CD14-positive monocyte (primary cell): ENCODE data around the gene PVR. TPM values are rescaled to one million over a fixed set of nuclear protein-coding genes. Genes with fewer than 3 reads are reported as not detected.
"Not testable (repeated sequence)": the region's sequence is repeated elsewhere in the genome, so short reads cannot be mapped to it uniquely, and the experiment has no call there.

Experiments used
- DNase-seq, 3 donors: peaks; one replicate each; pipeline ENCODE4 v3.0.0-alpha.2; 2011 to 2022
- H2AFZ ChIP-seq: 2 replicates; pipeline ENCODE4 v1.6.0; 2012; ENCODE audit warnings: mild to moderate bottlenecking, low read depth, low read length, inconsistent platforms; ENCODE audit not compliant: insufficient read depth, poor library complexity, severe bottlenecking
- H3K27ac ChIP-seq, 2 donors: 1 replicate in 1 of 2; 2 replicates in 1 of 2; pipeline ENCODE4 v1.5.1; 2012 to 2013; ENCODE audit warnings: low read length in 2 of 2, control low read depth in 1 of 2, inconsistent platforms in 1 of 2, low read depth in 1 of 2, mild to moderate bottlenecking in 1 of 2
- H3K27me3 ChIP-seq, 2 donors: one replicate each; pipeline versions ENCODE4 v1.6.0 to v1.6.1; 2011 to 2013; ENCODE audit warnings: low read length in 2 of 2; ENCODE audit not compliant: control insufficient read depth in 2 of 2, insufficient read depth in 2 of 2
- H3K36me3 ChIP-seq, 2 donors: replicated peaks in 1 of 2; 1 replicate in 1 of 2; 2 replicates in 1 of 2; pipeline versions ENCODE4 v1.5.1 to v1.6.1; 2012 to 2013; ENCODE audit warnings: low read length in 2 of 2, control low read depth in 1 of 2, inconsistent platforms in 1 of 2, mild to moderate bottlenecking in 1 of 2; ENCODE audit not compliant: insufficient read depth in 2 of 2, control insufficient read depth in 1 of 2
- H3K4me1 ChIP-seq, 2 donors: 1 replicate in 1 of 2; 2 replicates in 1 of 2; pipeline versions ENCODE4 v1.5.1 to v1.6.1; 2012 to 2013; ENCODE audit warnings: low read length in 2 of 2, control low read depth in 1 of 2, inconsistent platforms in 1 of 2, mild to moderate bottlenecking in 1 of 2, moderate library complexity in 1 of 2; ENCODE audit not compliant: insufficient read depth in 2 of 2, control insufficient read depth in 1 of 2
- H3K4me2 ChIP-seq: replicated peaks from 2 replicates; pipeline ENCODE3; 2012; ENCODE audit warnings: low read length, moderate library complexity, mild to moderate bottlenecking; ENCODE audit not compliant: poor library complexity, severe bottlenecking; ENCODE audit errors: extremely low read depth
- H3K4me3 ChIP-seq, 3 experiments: fragments of 200-600 bp in 1 of 3; sonication (generic) in 1 of 3; replicated peaks in 1 of 3; 1 replicate in 2 of 3; 2 replicates in 1 of 3; pipeline ENCODE4 v1.5.1; 2011 to 2013; ENCODE audit warnings: low read length in 3 of 3, mild to moderate bottlenecking in 3 of 3, control low read depth in 2 of 3, low read depth in 2 of 3, inconsistent platforms in 1 of 3, moderate library complexity in 1 of 3
- H3K79me2 ChIP-seq: 2 replicates; pipeline ENCODE4 v1.6.0; 2012; ENCODE audit warnings: mild to moderate bottlenecking, control low read depth, inconsistent platforms, low read length, moderate library complexity; ENCODE audit not compliant: insufficient read depth
- H3K9ac ChIP-seq: 2 replicates; pipeline ENCODE4 v1.6.0; 2017; ENCODE audit warnings: low read length, mild to moderate bottlenecking; ENCODE audit not compliant: insufficient read depth, poor library complexity, severe bottlenecking
- H3K9me3 ChIP-seq, 2 donors: replicated peaks in 1 of 2; 1 replicate in 1 of 2; 2 replicates in 1 of 2; pipeline versions ENCODE4 v1.5.1 to v1.6.1; 2012 to 2013; ENCODE audit warnings: low read length in 2 of 2, control low read depth in 1 of 2; ENCODE audit not compliant: control insufficient read depth in 1 of 2, insufficient read depth in 1 of 2
- H4K20me1 ChIP-seq: 2 replicates; pipeline ENCODE4 v1.6.0; 2012; ENCODE audit warnings: mild to moderate bottlenecking, low read length, control low read depth, moderate library complexity; ENCODE audit not compliant: insufficient read depth
- H3K27ac Mint-ChIP-seq, 7 donors: one replicate each; pipeline ENCODE4 v1.8.0; 2020; ENCODE audit warnings: mild to moderate bottlenecking in 7 of 7, mixed read lengths in 7 of 7, moderate library complexity in 6 of 7, inconsistent platforms in 2 of 7
- H3K27me3 Mint-ChIP-seq, 3 donors: one replicate each; pipeline ENCODE4 v1.8.0; 2021 to 2022; ENCODE audit warnings: low read depth in 3 of 3, mild to moderate bottlenecking in 3 of 3, mixed read lengths in 3 of 3, moderate library complexity in 3 of 3, inconsistent platforms in 1 of 3
- H3K36me3 Mint-ChIP-seq, 2 donors: one replicate each; pipeline ENCODE4 v1.8.0; 2020; ENCODE audit warnings: mixed read lengths in 2 of 2, inconsistent platforms in 1 of 2, mild to moderate bottlenecking in 1 of 2
- H3K4me1 Mint-ChIP-seq: one replicate; pipeline ENCODE4 v1.8.0; 2020; ENCODE audit warnings: mild to moderate bottlenecking, mixed read lengths
- H3K4me3 Mint-ChIP-seq, 2 donors: one replicate each; pipeline ENCODE4 v1.8.0; 2020; ENCODE audit warnings: mild to moderate bottlenecking in 2 of 2, mixed read lengths in 2 of 2, moderate library complexity in 1 of 2
- H3K9me3 Mint-ChIP-seq, 7 donors: one replicate each; pipeline ENCODE4 v1.8.0; 2020 to 2022; ENCODE audit warnings: mixed read lengths in 7 of 7, mild to moderate bottlenecking in 6 of 7, moderate library complexity in 6 of 7, inconsistent platforms in 2 of 7
- CTCF ChIP-seq: fragments of 200-600 bp; IDR thresholded peaks from one replicate; pipeline ENCODE4 v1.8.0; 2022; ENCODE audit warnings: antibody characterized with exemption, mild to moderate bottlenecking
- WGBS: methylation state at CpG from one replicate; pipeline ENCODE4 v1.1.5; 2013; ENCODE audit warnings: missing lambda C conversion rate; ENCODE audit not compliant: insufficient coverage; 5-methylcytosine and 5-hydroxymethylcytosine counted together
- intact Hi-C, 2 donors: fragments of 100-400 bp; cut with micrococcal nuclease; formaldehyde crosslinking; loops; one replicate each; pipeline versions ENCODE4 v1.15.0 to v1.15.1; 2023
- polyA plus RNA-seq, 3 donors: library from polyadenylated mRNA; depleted of rRNA in 1 of 3; unstranded in 2 of 3; stranded (reverse) in 1 of 3; fragments of 300-500 nt in 2 of 3; fragments of >200 nt in 1 of 3; fragmentation: Illumina TruSeq in 2 of 3; gene quantifications; 1 replicate in 2 of 3; 2 replicates in 1 of 3; pipeline ENCODE4 v1.2.3, GENCODE V29; 2012 to 2021

PVR gene
- polyA plus RNA-seq, 3 donors = 10.1 to 20.2 (median 12.9) TPM

- WGBS = 94% methylated on average over 5 of the region's 5 CpGs
- Mint-ChIP-seq H3K36me3 (no peaks in the 10 kb centered on the region), H3K4me3 (no peak overlapping the region), H3K4me1 (peaks cover 20% of the 10 kb centered on the region), H3K27ac (peak overlapping the region in 2 of 7 donors; percentile 35 to 50), H3K27me3 (peaks cover 2 to 6% (median 2%) of the 10 kb centered on the region in 3 donors), H3K9me3 (peaks cover 0 to 4% (median 0%) of the 10 kb centered on the region in 7 donors)
- H3K4me3 ChIP-seq = no peak overlapping the region
- H2AFZ ChIP-seq = no peak overlapping the region
- no peak for DNase-seq
- no peaks in the 10 kb centered on the region for H4K20me1 ChIP-seq
- intact Hi-C loops = no loop called here
- no peaks in the 10 kb centered on the region for H3K36me3 ChIP-seq
- no peak overlapping the region for H3K9ac ChIP-seq
- no peaks in the 10 kb centered on the region for H3K9me3 ChIP-seq
- no peaks in the 10 kb centered on the region for H3K27me3 ChIP-seq
- TF ChIP-seq CTCF = no peak
- H3K4me1 ChIP-seq = peaks cover 18 to 26% of the 10 kb centered on the region in 2 donors
- no peak overlapping the region for H3K27ac ChIP-seq
- H3K79me2 ChIP-seq = no peaks in the 10 kb centered on the region
- H3K4me2 ChIP-seq = no peak overlapping the region
Measured at GRCh38 chr19:44609219-44609618, 34.5 kb upstream of the PVR start.

GRCh38 chr19:44610497-44610896, 33.2 kb upstream of the PVR start:
- H3K27me3 ChIP-seq, H3K27me3 Mint-ChIP-seq, H3K9me3 Mint-ChIP-seq, H3K4me3 Mint-ChIP-seq, H3K79me2 ChIP-seq, H3K4me3 ChIP-seq, H3K9me3 ChIP-seq, H2AFZ ChIP-seq, H3K9ac ChIP-seq, H3K27ac ChIP-seq, H3K36me3 ChIP-seq, H3K36me3 Mint-ChIP-seq, H4K20me1 ChIP-seq, H3K4me2 ChIP-seq, intact Hi-C loops: not testable (repeated sequence)
- 49% methylated on average over 3 of the region's 5 CpGs for whole genome bisulfite sequencing
- peak in 2 of 3 donors; percentile 34 to 46 for DNase-seq
- peaks cover 22 to 34% of the 10 kb centered on the region in 2 donors for H3K4me1 ChIP-seq
- peaks cover 27% of the 10 kb centered on the region for H3K4me1 Mint-ChIP-seq
- H3K27ac Mint-ChIP-seq = peak overlapping the region in 2 of 7 donors; percentile 2 to 50
